MCF 10A (cell line): ENCODE measurements around the gene TEAD1. TPM values are rescaled to one million over a fixed set of nuclear protein-coding genes. Genes with fewer than 3 reads are reported as not detected.

Experiments
- BruUV-seq: library from RNA; stranded (reverse); fragments of 400-500 nt; replicated peaks from 2 replicates; lab custom pipeline; 2021; lab: Mats Ljungman, UMichigan
- CTCF ChIA-PET: fragments of 300-600 bp; sonication (Branson Sonifier 250); formaldehyde crosslinking; extraction: SDS; loops from one replicate; lab custom pipeline; 2021; ENCODE audit warnings: antibody characterized with exemption, inconsistent platforms; lab: Yijun Ruan, JAX
- POLR2A ChIA-PET: fragments of 300-600, 350-650 bp; sonication (Branson Sonifier 250); formaldehyde crosslinking; extraction: SDS; loops from one replicate; lab custom pipeline; 2020; ENCODE audit warnings: antibody characterized with exemption, inconsistent platforms; lab: Yijun Ruan, JAX
- DNase-seq: peaks from one replicate; pipeline ENCODE4 v3.0.0-alpha.2; 2018; ENCODE audit not compliant: unreplicated experiment
- H3K27ac Mint-ChIP-seq: one replicate; pipeline ENCODE4 v1.8.0; 2022; ENCODE audit warnings: mild to moderate bottlenecking, low read depth, mixed read lengths; ENCODE audit not compliant: unreplicated experiment
- H3K27me3 Mint-ChIP-seq: one replicate; pipeline ENCODE4 v1.8.0; 2022; ENCODE audit warnings: mixed read lengths; ENCODE audit not compliant: insufficient read depth, unreplicated experiment
- H3K36me3 Mint-ChIP-seq: one replicate; pipeline ENCODE4 v1.8.0; 2022; ENCODE audit warnings: mild to moderate bottlenecking, moderate library complexity, mixed read lengths; ENCODE audit not compliant: insufficient read depth, unreplicated experiment
- H3K4me1 Mint-ChIP-seq: one replicate; pipeline ENCODE4 v1.8.0; 2022; ENCODE audit warnings: mixed read lengths; ENCODE audit not compliant: insufficient read depth, unreplicated experiment
- H3K4me3 Mint-ChIP-seq: one replicate; pipeline ENCODE4 v1.8.0; 2022; ENCODE audit warnings: mild to moderate bottlenecking, moderate library complexity, mixed read lengths; ENCODE audit not compliant: unreplicated experiment
- H3K9me3 Mint-ChIP-seq: one replicate; pipeline ENCODE4 v1.8.0; 2022; ENCODE audit warnings: mixed read lengths; ENCODE audit not compliant: unreplicated experiment
- CTCF ChIP-seq: fragments of 200-600 bp; IDR thresholded peaks from one replicate; pipeline ENCODE4 v1.8.0; 2022; ENCODE audit warnings: antibody characterized with exemption, mild to moderate bottlenecking; ENCODE audit not compliant: unreplicated experiment
- intact Hi-C: fragments of 100-400 bp; cut with micrococcal nuclease; formaldehyde crosslinking; loops from 2 replicates; pipeline ENCODE4 v1.14.1; 2022
- total RNA-seq: library from RNA; stranded (reverse); gene quantifications from 2 replicates; pipeline ENCODE4 v1.2.3, GENCODE V29; 2022

Gene TEAD1
- total RNA-seq, 1 experiment from 2014 or later = 123 TPM

- Mint-ChIP-seq H3K4me3 (no peak overlapping the region), H3K9me3 (no peaks in the 10 kb centered on the region), H3K4me1 (peaks cover 16% of the 10 kb centered on the region), H3K27ac (no peak overlapping the region), H3K36me3 (no peaks in the 10 kb centered on the region), H3K27me3 (no peaks in the 10 kb centered on the region)
- BruUV-seq = no TSS peak
- intact Hi-C loops = no loop called here
- no peak for TF ChIP-seq CTCF
- CTCF ChIA-PET = interaction anchor here (0.6 to 0.9 kb wide), 3 partner anchors 16 to 952 kb away, joined by 3 to 4 read pairs (median 3); no protein-coding TSS in a partner anchor
- no peak for DNase-seq
- POLR2A ChIA-PET = interaction anchor here (0.9 to 4.0 kb wide), 10 partner anchors 8 to 406 kb away, joined by 3 to 27 read pairs (median 4); partner anchors contain the start of gene TEAD1
Measured at GRCh38 chr11:12737024-12737423, 62.8 kb downstream of the TEAD1 start.

- BruUV-seq = no TSS peak
- Mint-ChIP-seq H3K27me3 (no peaks in the 10 kb centered on the region), H3K27ac (no peak overlapping the region), H3K9me3 (no peaks in the 10 kb centered on the region), H3K36me3 (no peaks in the 10 kb centered on the region), H3K4me3 (no peak overlapping the region), H3K4me1 (peaks cover 18% of the 10 kb centered on the region)
- CTCF ChIA-PET = interaction anchor here (0.7 kb wide), 2 partner anchors 14 to 35 kb away, joined by 3 read pairs; no protein-coding TSS in a partner anchor
- intact Hi-C loops = no loop called here
- POLR2A ChIA-PET = no interaction called here
- no peak for TF ChIP-seq CTCF
- no peak for DNase-seq
Measured at GRCh38 chr11:12741671-12742216, 67.5 kb downstream of the TEAD1 start.

- POLR2A ChIA-PET = interaction anchor here (1.2 to 3.5 kb wide), 3 partner anchors 11 to 70 kb away, joined by 3 to 19 read pairs (median 4); partner anchors contain the start of gene TEAD1
- CTCF ChIA-PET = interaction anchor here (0.7 to 0.8 kb wide), 2 partner anchors 37 to 462 kb away, joined by 3 to 4 read pairs; no protein-coding TSS in a partner anchor
- Mint-ChIP-seq H3K4me1 (peaks cover 25% of the 10 kb centered on the region), H3K4me3 (no peak overlapping the region), H3K27me3 (no peaks in the 10 kb centered on the region), H3K27ac (peak overlapping the region; percentile 7), H3K36me3 (peaks cover 3% of the 10 kb centered on the region), H3K9me3 (no peaks in the 10 kb centered on the region)
- TF ChIP-seq CTCF = no peak
- intact Hi-C loops = no loop called here
- no peak for DNase-seq
- no TSS peak for BruUV-seq
Measured at GRCh38 chr11:12743834-12744449, 69.7 kb downstream of the TEAD1 start.

GRCh38 chr11:12744826-12745502 lies 70.7 kb downstream of the TEAD1 start:
- intact Hi-C loops = no loop called here
- no peak for DNase-seq
- ChIA-PET POLR2A (interaction anchor here (0.8 to 3.5 kb wide), 8 partner anchors 8 to 71 kb away, joined by 3 to 19 read pairs (median 4); partner anchors contain the start of gene TEAD1), CTCF (interaction anchor here (0.6 to 0.8 kb wide), 3 partner anchors 36 to 69 kb away, joined by 3 to 4 read pairs (median 4); no protein-coding TSS in a partner anchor)
- H3K27ac Mint-ChIP-seq = no peak overlapping the region
- H3K36me3 Mint-ChIP-seq = peaks cover 6% of the 10 kb centered on the region
- no peak overlapping the region for H3K4me3 Mint-ChIP-seq
- H3K27me3 Mint-ChIP-seq = no peaks in the 10 kb centered on the region
- TF ChIP-seq CTCF = no peak
- H3K4me1 Mint-ChIP-seq = peaks cover 25% of the 10 kb centered on the region
- no TSS peak for BruUV-seq
- no peaks in the 10 kb centered on the region for H3K9me3 Mint-ChIP-seq
